HG03045 (cell line): ENCODE data around the gene CCR1.

Experiments used
- ATAC-seq: cut with Tn5 transposase; IDR thresholded peaks from one replicate; pipeline ENCODE4 v1.9.1; 2021; ENCODE audit warnings: mild to moderate bottlenecking, moderate library complexity; ENCODE audit not compliant: unreplicated experiment

The CCR1 gene

DNA sequence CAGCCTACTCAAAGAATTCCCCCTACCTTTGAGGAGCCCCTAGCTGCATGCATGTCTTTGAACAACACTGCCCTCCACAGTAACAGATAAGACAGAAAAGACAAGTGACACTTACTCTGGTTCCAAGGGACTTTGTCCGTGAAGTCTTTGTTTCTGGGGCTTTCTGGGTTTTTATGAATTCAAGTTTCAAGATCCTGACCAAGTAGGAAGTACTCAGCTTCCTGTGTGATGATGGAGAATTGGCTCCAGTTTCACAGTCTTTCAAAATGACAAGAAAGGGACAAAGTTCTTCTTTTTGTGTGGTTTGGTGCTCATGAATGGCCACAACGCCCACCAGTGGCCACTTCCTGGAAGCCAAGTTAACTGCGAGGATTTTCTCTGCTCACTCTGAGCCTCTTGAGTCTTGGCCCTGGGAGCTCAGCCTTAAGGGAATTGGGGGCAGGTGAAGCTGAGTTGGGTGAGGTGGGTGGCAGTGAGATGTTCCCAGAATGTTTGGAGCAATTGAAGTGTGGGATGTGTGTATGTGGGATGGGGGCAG lies at the start of gene CCR1:
Gene CCR1 (minus strand): TSS at position 147 of the 538 bp plus-strand sequence. CDS start 4,000 bp downstream, outside the sequence.
- no peak for ATAC-seq

DNA sequence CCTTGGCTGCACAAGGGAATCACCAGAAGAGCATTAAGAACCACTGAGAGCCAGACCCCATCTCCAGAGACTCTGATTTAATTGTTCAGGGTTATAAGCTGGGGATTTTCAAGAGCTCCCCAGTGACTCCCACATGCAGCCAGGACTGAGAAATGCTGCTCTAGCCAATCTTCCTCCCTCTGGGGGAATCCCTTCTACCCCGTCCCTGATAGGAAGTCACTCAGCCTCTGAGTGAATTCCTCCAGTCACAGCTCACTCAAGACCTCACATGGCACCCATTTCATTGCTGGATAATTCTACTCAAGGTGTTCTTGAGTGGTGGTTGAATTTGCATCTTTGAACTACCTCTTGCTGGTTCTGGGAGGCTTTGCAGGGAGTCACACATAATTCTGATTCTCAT lies 44.9 kb upstream of the CCR1 start:
- no peak for ATAC-seq

DNA sequence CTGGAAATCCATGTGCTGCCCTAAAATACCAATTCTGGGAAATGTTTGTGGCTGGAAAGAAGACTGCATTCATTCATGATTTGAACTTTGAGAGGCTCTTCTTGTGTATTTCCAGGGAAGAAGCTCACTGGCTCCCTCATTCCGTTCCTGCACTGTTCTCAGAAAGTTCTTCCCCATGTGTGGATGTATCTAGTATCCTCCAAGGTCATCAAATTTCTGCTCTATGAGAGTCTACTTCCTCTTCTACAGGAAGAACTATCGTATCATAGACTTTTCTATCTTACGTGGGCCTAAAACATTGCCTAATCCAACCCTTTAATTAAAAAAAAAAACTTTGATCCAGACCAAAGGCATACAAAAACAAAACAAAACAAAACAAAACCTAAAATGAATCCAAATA lies 37.0 kb upstream of the CCR1 start:
- ATAC-seq = no peak

DNA sequence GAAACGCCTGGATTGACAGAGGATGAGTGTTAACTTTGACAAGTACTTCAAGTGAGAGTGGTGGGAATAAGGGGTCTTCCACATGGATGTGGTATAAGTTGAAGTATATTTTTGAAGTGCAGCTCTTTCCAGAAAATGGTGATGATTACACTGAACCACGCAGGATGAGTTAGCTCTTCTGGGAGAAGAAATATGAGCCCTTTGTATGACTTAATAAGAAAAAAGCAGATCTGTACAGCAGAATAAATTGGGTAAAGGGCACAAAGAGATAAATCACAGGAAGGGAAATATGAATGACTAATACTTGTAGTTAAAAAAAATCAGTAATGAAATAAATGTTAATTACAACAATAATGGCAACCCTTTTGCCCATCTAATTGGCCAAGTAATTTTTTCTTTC lies 35.4 kb upstream of the CCR1 start:
- ATAC-seq = no peak

GRCh38 chr3:46242120-46242519 lies 34.0 kb upstream of the CCR1 start, which contains the start of gene CCR3:
CCR3 (plus strand) TSS chr3:46242460; CDS start chr3:46265159, 22,699 bp downstream.
- ATAC-seq = no peak

GRCh38 chr3:46239952-46240351 lies 31.8 kb upstream of the CCR1 start:
- no peak for ATAC-seq

DNA sequence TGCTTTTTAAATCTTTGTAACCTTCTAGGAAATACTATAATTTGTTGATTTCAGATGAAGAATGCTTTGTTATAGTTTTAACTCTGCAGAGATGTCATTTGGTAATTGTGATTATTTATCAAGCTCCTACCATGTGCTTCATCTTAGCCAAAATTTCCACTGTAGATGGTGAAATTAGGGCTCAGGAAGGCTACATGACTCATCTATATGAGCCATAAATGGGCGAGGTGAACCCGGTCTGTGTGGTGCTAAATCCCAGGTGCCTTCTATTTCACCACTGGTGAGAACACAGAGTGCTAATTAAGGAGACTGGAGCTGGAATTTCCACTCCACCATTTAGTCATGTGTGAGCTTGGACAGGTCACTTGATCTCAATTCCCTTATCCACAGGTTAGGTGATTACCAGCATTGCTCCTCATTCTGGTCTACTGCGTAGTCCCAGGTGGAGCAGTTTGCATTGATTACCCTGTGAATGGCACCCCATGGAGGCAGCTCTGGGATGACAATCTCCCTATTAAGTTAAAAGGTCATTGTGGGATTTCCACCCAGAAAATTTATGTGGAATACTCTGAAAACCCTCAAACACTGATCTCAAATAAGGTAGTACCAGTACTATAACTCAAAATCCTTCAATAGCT lies 31.3 kb upstream of the CCR1 start:
- ATAC-seq = no peak

GRCh38 chr3:46238386-46238785 lies 30.3 kb upstream of the CCR1 start:
- ATAC-seq = no peak

- no peak for ATAC-seq
Measured at GRCh38 chr3:46236294-46237054, 28.4 kb upstream of the CCR1 start.

- no peak for ATAC-seq
Measured at GRCh38 chr3:46235425-46235824, 27.3 kb upstream of the CCR1 start.

DNA sequence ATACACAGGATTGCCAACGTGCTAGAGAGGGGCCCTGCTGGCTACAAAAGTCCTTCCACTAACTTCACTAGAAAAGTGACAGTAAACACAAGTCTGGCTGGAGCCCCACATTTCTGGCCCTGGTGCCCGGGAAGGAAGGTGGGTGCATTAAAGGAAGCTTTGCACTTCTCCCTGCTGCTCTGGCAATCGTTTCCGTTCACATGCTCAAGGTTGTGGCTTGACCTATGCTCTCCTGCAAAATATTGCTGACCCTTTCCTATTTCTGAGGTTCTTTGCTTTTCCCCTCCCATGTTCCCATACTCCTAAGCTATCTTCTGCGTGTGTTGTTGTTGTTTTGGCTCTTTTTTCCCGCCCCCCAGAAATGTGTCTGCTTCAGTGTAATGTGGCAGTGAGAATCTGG lies 25.1 kb upstream of the CCR1 start:
- no peak for ATAC-seq

DNA sequence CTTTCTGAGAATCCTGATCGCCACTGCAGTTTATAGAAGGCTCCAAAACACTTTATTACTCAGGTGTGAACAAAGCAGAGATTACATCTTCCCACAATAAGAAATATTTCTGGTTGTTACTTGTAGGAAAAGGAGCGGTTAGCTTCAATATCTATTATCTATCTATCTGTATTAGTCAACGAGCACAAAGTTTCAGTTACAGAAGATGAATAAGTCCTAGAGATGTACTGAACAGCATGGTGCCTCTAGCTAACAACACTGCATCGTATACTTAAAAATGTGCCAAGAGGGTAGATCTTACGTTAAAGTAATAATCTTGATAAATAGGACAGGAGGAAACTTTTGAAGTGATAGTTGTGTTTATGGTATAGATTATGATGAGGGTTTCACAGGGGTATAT lies 23.2 kb upstream of the CCR1 start:
- no peak for ATAC-seq

GRCh38 chr3:46228260-46229242 lies 20.4 kb upstream of the CCR1 start:
- ATAC-seq = no peak

DNA sequence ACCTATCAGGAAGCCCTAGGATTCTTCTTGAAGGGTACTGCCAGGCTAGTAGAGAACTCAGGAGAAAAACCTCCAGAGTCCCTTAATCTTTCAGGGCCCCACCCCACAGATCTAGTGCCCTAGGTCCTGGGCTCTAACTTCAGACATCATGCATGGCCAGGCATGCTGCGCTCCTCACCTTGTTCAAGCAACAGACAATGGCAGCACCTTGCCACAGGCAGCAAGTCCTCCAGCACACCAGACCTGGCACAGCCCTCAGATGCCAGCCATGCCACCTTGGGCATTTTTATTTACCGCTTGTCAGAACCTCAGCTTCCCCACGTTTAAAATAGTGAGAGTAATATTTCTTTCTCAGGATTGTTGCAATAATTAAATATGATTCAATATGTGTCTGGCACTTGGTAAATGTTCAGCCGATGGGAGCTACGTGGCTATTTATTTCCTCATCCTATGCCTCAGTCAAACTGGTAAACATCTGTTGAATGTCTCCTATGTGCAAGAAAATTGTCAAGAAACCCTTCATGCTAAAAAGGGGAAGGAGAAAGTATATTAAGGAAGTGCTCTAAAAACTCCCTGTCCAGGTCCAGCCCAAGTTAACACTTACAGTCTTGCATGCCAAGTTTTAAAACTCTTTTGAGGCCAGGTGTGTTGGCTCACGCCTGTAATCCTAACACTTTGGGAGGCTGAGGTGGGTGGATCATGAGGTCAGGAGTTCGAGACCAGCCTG lies 14.5 kb upstream of the CCR1 start:
- ATAC-seq = no peak

DNA sequence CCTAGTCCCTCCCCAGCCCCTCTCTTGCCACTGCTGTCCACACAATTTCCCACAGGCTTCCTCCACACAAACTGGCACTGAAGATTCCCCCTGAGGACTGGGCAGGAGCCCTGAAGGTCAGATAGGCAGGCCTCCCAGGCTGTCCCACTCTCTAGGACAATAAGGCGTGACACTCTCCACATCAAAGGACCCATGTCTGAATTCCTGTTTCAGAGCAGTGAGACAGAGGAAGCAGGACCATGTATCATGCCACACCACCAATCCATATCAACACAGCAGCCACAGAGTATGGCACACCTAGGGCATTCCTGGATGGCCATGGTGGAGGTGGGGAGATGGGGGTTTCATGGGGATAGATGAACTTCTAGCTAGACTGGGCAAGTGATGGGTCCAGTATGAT lies 13.8 kb upstream of the CCR1 start:
- no peak for ATAC-seq

DNA sequence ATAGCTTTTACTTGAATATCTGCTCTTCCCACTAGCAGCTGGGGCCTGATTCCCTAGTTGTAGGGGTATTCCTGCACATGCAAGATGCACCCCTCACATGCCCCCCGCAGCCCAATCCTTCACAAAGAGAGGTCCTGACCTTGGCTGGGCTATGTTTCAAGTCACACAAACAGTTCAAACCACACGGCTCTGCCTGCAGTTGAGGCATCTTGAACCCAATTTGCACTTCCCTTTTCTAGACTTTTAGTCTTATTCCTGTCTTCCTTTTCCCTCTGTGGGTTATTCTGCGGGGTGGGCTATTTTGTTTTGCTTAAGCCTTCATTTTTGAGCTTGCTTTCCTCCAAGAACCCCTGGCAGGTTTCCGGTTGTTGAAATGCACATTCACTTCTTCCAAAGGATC lies 13.3 kb upstream of the CCR1 start:
- ATAC-seq = no peak

GRCh38 chr3:46218196-46218709 lies 10.1 kb upstream of the CCR1 start:
- no peak for ATAC-seq

DNA sequence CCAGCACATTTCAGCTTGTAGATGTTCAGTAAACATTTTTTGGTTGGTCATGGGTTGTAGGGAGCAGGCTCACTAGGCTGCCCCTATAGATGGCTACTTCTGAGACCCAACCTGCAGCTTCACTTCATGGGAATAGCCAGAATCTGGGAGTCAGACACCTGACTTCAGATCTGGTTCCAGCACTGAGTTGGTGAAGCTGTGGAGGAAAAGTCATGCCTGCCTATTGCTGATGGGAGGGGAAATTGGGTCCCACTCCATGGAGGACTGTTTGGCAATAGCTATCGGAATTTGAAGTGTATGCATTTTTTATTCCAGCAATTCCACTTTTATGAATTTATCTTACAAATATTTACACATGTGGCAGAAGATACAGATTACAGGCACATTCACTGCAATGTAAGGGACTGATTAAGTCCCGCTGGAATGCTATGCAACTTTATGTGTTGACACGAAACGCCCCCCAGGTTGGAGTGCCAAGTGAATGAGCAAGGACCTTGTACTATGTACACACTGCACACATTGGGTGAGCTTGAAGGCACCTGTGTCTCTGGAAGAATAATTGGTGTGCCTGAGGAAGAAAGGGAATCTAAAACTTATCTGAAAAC lies 7.8 kb upstream of the CCR1 start:
- no peak for ATAC-seq

- ATAC-seq = no peak
Measured at GRCh38 chr3:46214751-46215352, 6.7 kb upstream of the CCR1 start.
